ENCODE data around the gene MCCD1. TPM values are rescaled to one million over a fixed set of nuclear protein-coding genes. Genes with fewer than 3 reads are reported as not detected.

Gene MCCD1
- total and polyA plus RNA-seq, 2 experiments from 2014 or later = not detected

DNA sequence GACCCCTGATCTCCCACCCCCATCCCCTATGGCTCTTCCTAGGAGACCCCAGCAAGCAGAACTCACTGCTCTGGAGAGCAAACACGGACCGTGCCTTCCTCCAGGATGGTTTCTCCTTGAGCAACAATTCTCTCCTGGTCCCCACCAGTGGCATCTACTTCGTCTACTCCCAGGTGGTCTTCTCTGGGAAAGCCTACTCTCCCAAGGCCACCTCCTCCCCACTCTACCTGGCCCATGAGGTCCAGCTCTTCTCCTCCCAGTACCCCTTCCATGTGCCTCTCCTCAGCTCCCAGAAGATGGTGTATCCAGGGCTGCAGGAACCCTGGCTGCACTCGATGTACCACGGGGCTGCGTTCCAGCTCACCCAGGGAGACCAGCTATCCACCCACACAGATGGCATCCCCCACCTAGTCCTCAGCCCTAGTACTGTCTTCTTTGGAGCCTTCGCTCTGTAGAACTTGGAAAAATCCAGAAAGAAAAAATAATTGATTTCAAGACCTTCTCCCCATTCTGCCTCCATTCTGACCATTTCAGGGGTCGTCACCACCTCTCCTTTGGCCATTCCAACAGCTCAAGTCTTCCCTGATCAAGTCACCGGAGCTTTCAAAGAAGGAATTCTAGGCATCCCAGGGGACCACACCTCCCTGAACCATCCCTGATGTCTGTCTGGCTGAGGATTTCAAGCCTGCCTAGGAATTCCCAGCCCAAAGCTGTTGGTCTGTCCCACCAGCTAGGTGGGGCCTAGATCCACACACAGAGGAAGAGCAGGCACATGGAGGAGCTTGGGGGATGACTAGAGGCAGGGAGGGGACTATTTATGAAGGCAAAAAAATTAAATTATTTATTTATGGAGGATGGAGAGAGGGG, 44.7 kb downstream of the MCCD1 start:
- Mint-ChIP-seq H3K9me3 (no peaks in the 10 kb centered on the region; the same call in 2 of the 3 replicates), H3K4me3 (no peak overlapping the region; the same call in 2 of the 3 replicates), H3K27ac (no peak overlapping the region), H3K36me3 (ENCODE audit: low read depth) (no peaks in the 10 kb centered on the region; the same call in 2 of the 3 replicates), H3K27me3 (ENCODE audit: insufficient read depth, low read depth, poor library complexity) (peaks cover 20% of the 10 kb centered on the region), H3K4me1 (peaks cover 11% of the 10 kb centered on the region)
- Histone ChIP-seq H3K79me2 (replicated peaks; ENCODE audit: insufficient read depth) (no peaks in the 10 kb centered on the region), H2AFZ (0 out of 2 replicates have a peak overlapping the region, but pooled peaks have one; percentile 47), H3K4me1 (ENCODE audit: insufficient read depth) (no peaks in the 10 kb centered on the region), H3K27ac (ENCODE audit: low read depth) (no peak overlapping the region), H3K36me3 (ENCODE audit: insufficient read depth) (no peaks in the 10 kb centered on the region), H3F3A (replicated peaks; ENCODE audit: low read depth) (no peaks in the 10 kb centered on the region), H3K27me3 (ENCODE audit: insufficient read depth) (no peaks in the 10 kb centered on the region), H3K9me2 (ENCODE audit: insufficient read depth) (no peaks in the 10 kb centered on the region), H3K4me2 (no peak overlapping the region), H4K20me1 (replicated peaks; ENCODE audit: insufficient read depth) (no peaks in the 10 kb centered on the region), H3K4me3 (no peak overlapping the region)
- TF ChIP-seq CREB1 (CRISPR knock-in tag; IDR thresholded peaks at IDR 0.05; ENCODE audit: low read depth) (no peak), POLR2AphosphoS5 (IDR thresholded peaks at IDR 0.05; ENCODE audit: low read depth) (no peak), ZNF114 (CRISPR knock-in tag; IDR thresholded peaks at IDR 0.05) (no peak)
- TF ChIP-seq, protein P1, sequence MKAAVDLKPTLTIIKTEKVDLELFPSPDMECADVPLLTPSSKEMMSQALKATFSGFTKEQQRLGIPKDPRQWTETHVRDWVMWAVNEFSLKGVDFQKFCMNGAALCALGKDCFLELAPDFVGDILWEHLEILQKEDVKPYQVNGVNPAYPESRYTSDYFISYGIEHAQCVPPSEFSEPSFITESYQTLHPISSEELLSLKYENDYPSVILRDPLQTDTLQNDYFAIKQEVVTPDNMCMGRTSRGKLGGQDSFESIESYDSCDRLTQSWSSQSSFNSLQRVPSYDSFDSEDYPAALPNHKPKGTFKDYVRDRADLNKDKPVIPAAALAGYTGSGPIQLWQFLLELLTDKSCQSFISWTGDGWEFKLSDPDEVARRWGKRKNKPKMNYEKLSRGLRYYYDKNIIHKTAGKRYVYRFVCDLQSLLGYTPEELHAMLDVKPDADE (IDR thresholded peaks at IDR 0.05) = no peak
- TF ChIP-seq, protein P2, sequence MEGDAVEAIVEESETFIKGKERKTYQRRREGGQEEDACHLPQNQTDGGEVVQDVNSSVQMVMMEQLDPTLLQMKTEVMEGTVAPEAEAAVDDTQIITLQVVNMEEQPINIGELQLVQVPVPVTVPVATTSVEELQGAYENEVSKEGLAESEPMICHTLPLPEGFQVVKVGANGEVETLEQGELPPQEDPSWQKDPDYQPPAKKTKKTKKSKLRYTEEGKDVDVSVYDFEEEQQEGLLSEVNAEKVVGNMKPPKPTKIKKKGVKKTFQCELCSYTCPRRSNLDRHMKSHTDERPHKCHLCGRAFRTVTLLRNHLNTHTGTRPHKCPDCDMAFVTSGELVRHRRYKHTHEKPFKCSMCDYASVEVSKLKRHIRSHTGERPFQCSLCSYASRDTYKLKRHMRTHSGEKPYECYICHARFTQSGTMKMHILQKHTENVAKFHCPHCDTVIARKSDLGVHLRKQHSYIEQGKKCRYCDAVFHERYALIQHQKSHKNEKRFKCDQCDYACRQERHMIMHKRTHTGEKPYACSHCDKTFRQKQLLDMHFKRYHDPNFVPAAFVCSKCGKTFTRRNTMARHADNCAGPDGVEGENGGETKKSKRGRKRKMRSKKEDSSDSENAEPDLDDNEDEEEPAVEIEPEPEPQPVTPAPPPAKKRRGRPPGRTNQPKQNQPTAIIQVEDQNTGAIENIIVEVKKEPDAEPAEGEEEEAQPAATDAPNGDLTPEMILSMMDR (conservative IDR thresholded peaks at IDR 0.05; ENCODE audit: low read depth in 2 of 2) = no peak
- ATAC-seq = no peak
- no peak for DNase-seq (ENCODE audit: low spot score)

DNA sequence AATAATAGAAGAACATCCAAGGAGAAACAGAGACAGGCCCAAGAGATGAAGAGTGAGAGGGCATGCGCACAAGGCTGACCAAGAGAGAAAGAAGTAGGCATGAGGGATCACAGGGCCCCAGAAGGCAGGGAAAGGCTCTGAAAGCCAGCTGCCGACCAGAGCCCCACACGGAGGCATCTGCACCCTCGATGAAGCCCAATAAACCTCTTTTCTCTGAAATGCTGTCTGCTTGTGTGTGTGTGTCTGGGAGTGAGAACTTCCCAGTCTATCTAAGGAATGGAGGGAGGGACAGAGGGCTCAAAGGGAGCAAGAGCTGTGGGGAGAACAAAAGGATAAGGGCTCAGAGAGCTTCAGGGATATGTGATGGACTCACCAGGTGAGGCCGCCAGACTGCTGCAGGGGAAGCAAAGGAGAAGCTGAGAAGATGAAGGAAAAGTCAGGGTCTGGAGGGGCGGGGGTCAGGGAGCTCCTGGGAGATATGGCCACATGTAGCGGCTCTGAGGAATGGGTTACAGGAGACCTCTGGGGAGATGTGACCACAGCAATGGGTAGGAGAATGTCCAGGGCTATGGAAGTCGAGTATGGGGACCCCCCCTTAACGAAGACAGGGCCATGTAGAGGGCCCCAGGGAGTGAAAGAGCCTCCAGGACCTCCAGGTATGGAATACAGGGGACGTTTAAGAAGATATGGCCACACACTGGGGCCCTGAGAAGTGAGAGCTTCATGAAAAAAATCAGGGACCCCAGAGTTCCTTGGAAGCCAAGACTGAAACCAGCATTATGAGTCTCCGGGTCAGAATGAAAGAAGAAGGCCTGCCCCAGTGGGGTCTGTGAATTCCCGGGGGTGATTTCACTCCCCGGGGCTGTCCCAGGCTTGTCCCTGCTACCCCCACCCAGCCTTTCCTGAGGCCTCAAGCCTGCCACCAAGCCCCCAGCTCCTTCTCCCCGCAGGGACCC, 45.6 kb downstream of the MCCD1 start:
- no peaks in the 10 kb centered on the region for H3K79me2 ChIP-seq (replicated peaks; ENCODE audit: insufficient read depth)
- no peaks in the 10 kb centered on the region for H3K4me1 ChIP-seq (ENCODE audit: insufficient read depth)
- Mint-ChIP-seq H3K4me1 (peaks cover 11% of the 10 kb centered on the region), H3K4me3 (no peak overlapping the region), H3K9me3 (no peaks in the 10 kb centered on the region; the same call in 2 of the 3 replicates), H3K36me3 (ENCODE audit: low read depth) (no peaks in the 10 kb centered on the region; the same call in 2 of the 3 replicates), H3K27me3 (ENCODE audit: insufficient read depth, low read depth, poor library complexity) (peaks cover 22% of the 10 kb centered on the region), H3K27ac (no peak overlapping the region)
- no peak overlapping the region for H3K4me3 ChIP-seq
- ATAC-seq (peak; percentile 61), DNase-seq (ENCODE audit: low spot score) (no peak)
- H3K4me2 ChIP-seq = no peak overlapping the region
- H3K27me3 ChIP-seq (ENCODE audit: insufficient read depth) = no peaks in the 10 kb centered on the region
- 0 out of 2 replicates have a peak overlapping the region, but pooled peaks have one; percentile 47 for H2AFZ ChIP-seq
- no peaks in the 10 kb centered on the region for H3F3A ChIP-seq (replicated peaks; ENCODE audit: low read depth)
- H3K27ac ChIP-seq (ENCODE audit: low read depth) = no peak overlapping the region
- TF ChIP-seq POLR2AphosphoS5 (IDR thresholded peaks at IDR 0.05; ENCODE audit: low read depth) = no peak
- TF ChIP-seq, protein P2 (conservative IDR thresholded peaks at IDR 0.05; ENCODE audit: low read depth in 2 of 2) = peak; percentile 23 to 49; a peak in 3 of 4 replicates
- H3K36me3 ChIP-seq (ENCODE audit: insufficient read depth) = no peaks in the 10 kb centered on the region
- H3K9me2 ChIP-seq (ENCODE audit: insufficient read depth) = no peaks in the 10 kb centered on the region
- H4K20me1 ChIP-seq (replicated peaks; ENCODE audit: insufficient read depth) = no peaks in the 10 kb centered on the region

Measured in GM23338 (cell line).